ENCODE results near the gene KRTAP4-5.
"Not testable (repeated sequence)": the region's sequence is repeated elsewhere in the genome, so short reads cannot be mapped to it uniquely, and the experiment has no call there.

Gene KRTAP4-5

DNA sequence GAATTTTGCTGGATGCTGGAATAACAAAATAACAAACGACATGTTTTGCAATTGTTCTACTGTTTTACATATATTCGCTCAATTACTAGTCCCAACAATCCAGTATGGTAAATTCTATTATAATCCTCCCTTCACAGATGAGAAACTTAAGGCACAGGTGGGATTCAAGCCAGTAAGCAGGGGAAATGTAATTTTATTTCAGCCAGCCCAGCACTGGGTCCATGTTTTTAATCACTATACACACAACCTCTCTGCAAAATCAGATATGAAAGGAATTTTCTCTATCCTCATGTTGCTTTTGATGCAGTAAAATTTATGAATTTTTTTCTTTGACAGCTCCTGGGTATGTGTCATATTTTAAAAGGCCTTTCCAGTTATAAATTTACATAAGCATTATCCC lies 4.4 kb downstream of the KRTAP4-5 start:
- no peak for DNase-seq

DNA sequence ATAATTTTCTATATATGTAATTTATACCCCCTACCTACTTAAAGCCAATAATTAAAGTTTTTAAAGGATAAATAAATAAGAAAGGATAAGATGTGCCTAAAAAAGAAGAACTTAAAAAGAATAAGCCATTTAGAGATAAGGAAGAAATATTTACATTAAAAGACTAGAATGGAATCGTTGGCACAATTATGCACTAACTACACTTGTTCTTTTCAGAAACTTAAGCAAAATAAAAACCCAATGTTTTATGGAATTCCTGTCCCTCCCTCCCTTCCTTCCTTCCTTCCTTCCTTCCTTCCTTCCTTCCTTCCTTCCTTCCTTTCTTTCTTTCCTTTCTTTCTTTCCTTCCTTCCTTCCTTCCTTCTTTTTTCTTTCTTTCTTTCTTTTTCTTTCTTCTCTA lies 4.8 kb downstream of the KRTAP4-5 start:
- no peak for DNase-seq

DNA sequence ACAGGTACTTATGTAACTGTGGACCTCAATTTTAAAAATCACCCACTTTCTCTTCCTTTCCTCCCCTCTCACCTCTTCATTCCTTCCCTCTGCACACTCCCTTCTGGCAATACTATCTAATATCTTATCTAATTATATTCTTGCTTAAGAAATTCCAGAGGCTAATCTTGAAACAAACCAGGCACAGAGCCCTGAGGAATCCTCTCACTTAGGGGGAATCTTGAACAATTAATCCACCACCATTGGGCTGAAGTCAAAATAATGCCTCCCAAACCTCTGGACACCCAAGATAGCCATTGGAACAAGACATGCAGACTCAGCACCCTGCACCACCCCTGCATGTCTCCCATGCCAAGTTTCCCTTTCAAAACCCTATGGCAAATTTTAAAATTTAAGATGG lies 8.3 kb downstream of the KRTAP4-5 start:
- no peak for DNase-seq

DNA sequence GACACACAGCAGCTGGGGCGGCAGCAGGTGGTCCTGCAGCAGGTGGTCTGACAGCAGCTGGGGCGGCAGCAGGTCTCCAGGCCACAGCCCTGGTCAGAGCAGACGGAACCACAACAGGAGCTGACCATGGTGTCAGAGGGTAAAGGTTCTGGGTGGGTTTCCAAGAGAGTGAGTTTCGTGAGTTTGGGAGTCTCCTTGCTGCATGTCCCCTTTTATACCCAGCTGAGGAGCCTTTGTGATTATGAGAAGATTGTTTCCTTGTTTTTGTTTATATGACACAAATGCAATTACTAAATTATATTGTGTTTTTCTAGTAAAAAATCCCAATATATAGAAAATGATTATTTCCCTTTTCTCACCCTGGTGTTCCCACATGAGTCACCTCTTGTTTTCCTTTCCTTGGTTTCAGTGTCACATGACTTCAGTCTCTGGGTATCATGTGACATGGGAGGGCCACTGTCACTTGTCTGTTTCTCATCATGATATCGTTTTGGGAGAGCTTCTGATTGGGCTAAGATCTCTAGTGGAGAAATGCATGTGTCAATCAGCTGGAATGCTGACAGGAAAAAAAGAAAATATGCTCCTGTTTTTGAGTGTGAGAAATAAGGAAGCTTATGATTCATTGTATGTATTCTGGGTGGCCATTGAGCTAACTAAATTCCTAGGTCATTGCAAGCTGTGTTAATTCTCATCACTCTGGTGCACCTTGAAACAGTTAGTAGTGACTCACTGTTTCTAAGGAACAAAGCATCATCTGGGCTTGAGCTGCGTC lies 9.1 kb downstream of the KRTAP4-5 start, which contains the start of gene KRTAP4-6:
TSS of gene KRTAP4-6 (minus strand) at position 185 of the 772 bp plus-strand sequence. CDS start at position 128, 57 bp downstream.
- no peak for DNase-seq

- not testable (repeated sequence) for DNase-seq
Observed at GRCh38 chr17:41139865-41140264, 9.8 kb downstream of the KRTAP4-5 start.

DNA sequence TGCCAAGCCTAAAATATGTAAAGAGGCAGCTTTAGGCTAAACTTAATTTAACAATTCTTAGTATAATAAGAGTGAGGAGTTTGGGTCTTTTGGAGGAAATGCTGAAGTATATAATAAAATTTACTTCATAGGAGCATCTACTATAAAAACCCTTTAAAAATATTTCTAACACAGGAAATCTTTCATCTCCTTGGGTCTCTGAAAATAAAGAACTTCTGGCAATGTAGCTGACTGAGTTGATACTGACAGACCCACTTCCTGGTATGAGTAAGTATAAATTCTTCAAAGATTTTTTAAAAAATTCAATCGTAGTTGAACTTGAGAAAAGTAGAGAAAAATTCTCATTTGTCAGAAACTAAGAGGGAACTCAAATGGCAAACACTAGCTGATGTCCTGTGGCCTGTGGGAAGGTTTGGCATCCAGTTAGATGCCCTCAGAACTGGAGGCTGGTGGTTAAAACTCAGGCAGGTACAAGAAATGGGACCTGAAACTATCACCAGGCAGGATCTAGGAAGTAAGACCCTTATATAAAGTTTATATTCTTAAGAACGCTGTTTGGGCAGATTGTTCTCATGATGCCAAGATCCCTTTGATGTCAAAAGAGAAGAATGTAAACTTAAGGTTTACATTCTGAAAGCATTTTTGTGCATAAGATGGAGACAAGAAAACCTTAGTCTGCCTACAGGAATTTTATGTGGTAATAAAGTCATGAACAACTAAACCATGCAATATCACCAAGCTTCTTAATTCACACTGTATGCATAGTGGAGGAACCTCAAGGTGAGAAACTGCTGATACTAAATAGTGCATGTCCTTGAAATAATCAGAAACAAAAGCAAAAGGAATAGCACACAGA lies 15.5 kb downstream of the KRTAP4-5 start:
- DNase-seq = no peak

- no peak for DNase-seq
Observed at GRCh38 chr17:41131979-41132378, 17.6 kb downstream of the KRTAP4-5 start.

- DNase-seq = no peak
Observed at GRCh38 chr17:41127371-41127770, 22.3 kb downstream of the KRTAP4-5 start.

DNA sequence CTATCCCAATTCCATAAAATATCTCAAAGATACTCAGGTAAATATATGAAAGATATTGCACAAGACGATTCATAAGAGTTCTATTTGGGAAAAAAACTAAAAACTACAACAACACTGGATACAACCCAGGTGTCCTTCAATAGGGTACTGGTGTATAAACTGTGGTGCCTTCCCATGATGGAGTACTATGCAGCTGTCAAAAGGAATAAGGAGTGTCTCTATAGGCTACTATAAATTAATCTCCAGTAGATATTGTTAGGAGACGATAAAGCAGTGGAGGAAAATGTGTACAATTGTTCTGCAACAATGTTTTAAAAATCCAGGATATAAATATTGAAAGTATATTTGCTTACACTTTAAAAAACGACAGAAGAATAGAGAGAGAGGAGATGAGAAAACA lies 23.2 kb downstream of the KRTAP4-5 start:
- no peak for DNase-seq

- DNase-seq = no peak
Observed at GRCh38 chr17:41125064-41125463, 24.6 kb downstream of the KRTAP4-5 start.

DNA sequence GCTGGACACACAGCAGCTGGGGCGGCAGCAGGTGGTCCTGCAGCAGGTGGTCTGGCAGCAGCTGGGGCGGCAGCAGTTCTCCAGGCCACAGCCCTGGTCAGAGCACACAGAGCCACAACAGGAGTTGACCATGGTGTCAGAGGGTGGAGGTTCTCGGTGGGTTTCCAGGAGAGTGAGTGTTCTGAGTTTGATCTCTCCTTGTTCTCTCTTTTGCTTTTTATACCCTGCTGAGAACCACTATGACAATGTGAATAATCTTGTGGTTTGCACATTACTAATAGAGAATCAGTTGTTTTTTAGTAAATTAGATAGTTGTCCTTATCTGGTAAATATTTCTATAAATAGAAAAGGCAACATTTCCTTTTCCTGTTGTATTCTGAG lies 25.6 kb downstream of the KRTAP4-5 start, which contains the start of gene KRTAP4-12:
TSS of gene KRTAP4-12 (minus strand) at position 192 of the 381 bp plus-strand sequence. CDS start at position 132, 60 bp downstream.
- DNase-seq = not testable (repeated sequence)

- DNase-seq = not testable (repeated sequence)
Observed at GRCh38 chr17:41123292-41123990, 26.2 kb downstream of the KRTAP4-5 start.

DNA sequence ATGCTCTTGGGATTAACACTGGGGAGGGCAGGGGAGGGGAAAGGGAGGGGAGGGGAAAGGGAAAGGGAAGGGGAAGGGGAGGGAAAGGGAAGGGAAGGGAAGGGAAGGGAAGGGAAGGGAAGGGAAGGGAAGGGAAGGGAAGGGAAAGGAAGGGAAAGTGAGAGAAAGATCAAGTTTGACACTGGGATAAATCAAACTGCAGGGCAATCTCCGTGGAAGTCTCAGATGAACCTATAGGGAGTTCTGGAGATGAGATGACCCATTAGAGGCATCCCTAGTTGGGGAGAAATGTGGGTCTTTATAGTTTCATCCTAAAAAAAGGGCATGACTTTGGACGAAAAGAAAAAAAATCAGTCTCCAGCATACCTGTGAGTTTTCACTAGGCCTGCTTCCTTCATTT lies 27.9 kb downstream of the KRTAP4-5 start:
- DNase-seq = no peak

DNA sequence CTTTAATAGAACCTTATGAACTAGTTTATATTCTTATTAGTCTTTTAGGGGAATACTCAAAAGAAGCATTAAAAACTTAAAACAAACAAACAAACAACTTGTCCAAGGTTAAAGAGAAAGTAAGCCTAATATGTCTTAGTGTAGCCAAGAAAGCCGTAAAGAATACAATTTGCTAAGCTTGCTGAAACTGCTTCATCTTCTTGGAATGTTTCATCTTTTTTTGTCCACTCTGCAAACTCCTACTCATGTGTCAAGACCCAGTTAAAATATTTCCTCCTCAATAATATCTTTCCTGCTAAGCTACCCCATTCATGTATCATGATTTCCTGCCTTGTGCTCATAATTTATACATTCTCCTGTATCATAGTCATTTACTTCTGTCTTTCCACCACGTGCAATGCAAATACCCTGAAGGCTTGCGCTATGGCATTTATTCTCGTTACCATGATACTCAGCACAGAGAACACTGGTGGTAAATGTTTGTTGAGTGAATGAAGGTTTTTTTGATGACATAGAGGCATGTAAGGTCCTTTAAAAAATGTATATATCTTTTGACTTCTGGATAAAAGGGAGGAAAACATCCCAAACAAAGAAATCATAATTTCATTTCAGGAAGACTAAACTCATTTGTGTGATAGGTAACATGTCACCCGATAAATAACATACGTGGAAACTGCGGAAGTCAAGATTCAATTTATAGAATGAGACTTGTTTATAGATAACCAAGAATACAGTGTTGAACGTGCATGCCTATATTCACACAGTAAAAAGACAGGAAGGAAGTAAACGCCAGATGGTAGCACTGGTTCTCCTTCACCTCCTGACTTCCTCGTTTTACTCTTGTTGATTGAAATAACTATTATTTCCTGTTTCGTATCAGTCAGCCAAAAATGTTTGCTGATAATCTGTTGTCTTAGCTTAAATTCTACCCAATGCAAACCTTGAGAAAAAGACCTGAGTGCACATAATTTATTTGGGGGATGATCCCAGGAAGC lies 29.6 kb downstream of the KRTAP4-5 start:
- not testable (repeated sequence) for DNase-seq

DNA sequence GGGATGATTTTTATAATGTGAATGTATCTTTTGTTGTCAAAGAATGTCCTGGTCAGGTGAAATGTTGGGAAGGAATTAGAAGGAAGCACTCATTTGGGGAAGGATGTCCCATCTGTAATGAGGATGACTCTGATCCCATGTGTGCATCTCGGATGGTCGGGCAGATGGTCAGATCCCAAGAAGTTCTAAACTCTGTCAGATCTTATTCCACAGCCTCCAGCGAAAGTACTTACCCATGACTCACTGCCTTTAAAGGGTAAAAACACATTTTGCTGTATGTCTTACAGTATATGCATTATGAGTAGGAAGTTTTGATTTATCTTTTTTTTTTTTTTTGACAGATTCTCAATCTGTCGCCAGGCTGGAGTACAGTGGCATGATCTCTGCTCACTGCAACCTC lies 30.9 kb downstream of the KRTAP4-5 start:
- DNase-seq = no peak

GRCh38 chr17:41117846-41118386 lies 31.7 kb downstream of the KRTAP4-5 start, which contains the start of gene KRTAP4-11:
Gene KRTAP4-11, minus strand, starts transcription at chr17:41118373. Its CDS starts 58 bp downstream, at chr17:41118315.
- not testable (repeated sequence) for DNase-seq

DNA sequence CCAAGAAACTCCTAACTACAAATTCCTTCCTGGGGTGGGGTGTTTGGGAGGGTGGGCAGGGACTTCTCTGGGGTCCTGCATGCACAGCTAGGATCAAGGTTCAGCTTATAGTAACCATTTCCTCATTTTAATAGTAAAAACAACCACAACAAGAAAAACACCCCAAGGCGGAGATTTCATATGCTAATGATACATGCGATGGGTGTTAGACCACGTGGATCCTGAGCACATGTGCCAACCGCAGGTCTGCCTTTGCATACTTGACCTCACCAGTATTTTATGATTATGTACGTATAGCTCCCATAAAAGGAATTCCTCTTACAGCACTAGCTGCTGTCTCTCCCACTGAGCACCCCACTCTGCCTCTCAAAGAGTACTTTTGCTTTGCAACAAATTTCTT lies 33.3 kb downstream of the KRTAP4-5 start:
- no peak for DNase-seq

GRCh38 chr17:41111151-41111885 lies 38.3 kb downstream of the KRTAP4-5 start:
- DNase-seq = no peak

DNA sequence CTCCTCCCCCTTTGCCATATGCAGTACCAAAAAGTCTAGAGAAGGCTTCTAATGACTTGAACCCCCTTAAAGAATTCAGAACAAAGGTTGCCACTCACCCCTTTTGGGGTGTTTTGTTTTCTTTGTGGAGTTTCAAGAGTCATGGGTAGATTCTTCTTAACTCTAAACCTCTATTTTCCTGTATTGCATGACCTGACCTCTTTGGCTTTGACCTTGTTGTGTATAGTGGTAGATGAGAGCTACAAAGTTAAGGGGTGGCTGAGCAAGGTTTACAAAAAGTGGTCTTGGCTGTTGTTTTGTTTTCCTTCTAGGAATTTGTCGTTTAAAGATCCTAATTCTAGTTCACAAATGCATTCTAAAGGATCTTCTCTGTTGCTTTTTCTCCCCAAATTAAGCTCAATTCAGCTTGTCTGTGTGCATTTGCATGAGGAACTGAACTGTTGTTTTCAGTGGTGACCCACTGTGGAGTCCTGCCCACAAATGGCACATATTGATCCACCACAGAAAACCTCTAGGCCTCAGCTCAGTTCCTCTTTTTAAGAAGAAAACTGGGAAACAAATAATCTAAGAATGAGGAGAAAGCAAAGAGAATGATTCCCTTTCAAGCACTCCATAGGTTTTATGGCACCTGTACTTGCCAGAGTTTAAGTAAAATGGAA lies 40.8 kb downstream of the KRTAP4-5 start:
- DNase-seq = not testable (repeated sequence)

GRCh38 chr17:41107941-41108450 lies 41.6 kb downstream of the KRTAP4-5 start:
- DNase-seq = no peak
